Calu3 (cell line): ENCODE results near the gene PRR14. TPM values are rescaled to one million over a fixed set of nuclear protein-coding genes. Genes with fewer than 3 reads are reported as not detected.
A peak's percentile ranks its signal among the peaks of the same experiment; 100 is the strongest.
"Not testable (repeated sequence)": the region's sequence is repeated elsewhere in the genome, so short reads cannot be mapped to it uniquely, and the experiment has no call there.

Source experiments
- BruUV-seq: library from RNA; stranded (reverse); fragments of 400-500 nt; replicated peaks from 2 replicates; lab custom pipeline; 2021; lab: Mats Ljungman, UMichigan
- CTCF ChIA-PET: fragments of 300-600 bp; sonication (Branson Sonifier 250); formaldehyde crosslinking; loops from one replicate; lab custom pipeline; 2022; ENCODE audit warnings: antibody characterized with exemption; lab: Charles Lee
- DNase-seq: peaks from one replicate; pipeline ENCODE4 v3.0.0; 2022
- H3K27ac Mint-ChIP-seq: one replicate; pipeline ENCODE4 v1.8.0; 2022; ENCODE audit warnings: mixed read lengths; ENCODE audit not compliant: unreplicated experiment
- H3K27me3 Mint-ChIP-seq: one replicate; pipeline ENCODE4 v1.8.0; 2022; ENCODE audit warnings: mixed read lengths; ENCODE audit not compliant: unreplicated experiment
- H3K36me3 Mint-ChIP-seq: one replicate; pipeline ENCODE4 v1.8.0; 2022; ENCODE audit warnings: mild to moderate bottlenecking, moderate library complexity, mixed read lengths; ENCODE audit not compliant: insufficient read depth, unreplicated experiment
- H3K4me1 Mint-ChIP-seq: one replicate; pipeline ENCODE4 v1.8.0; 2022; ENCODE audit warnings: mild to moderate bottlenecking, low read depth, mixed read lengths; ENCODE audit not compliant: unreplicated experiment
- H3K4me3 Mint-ChIP-seq: one replicate; pipeline ENCODE4 v1.8.0; 2022; ENCODE audit warnings: mild to moderate bottlenecking, low read depth, moderate library complexity, mixed read lengths; ENCODE audit not compliant: unreplicated experiment
- H3K9me3 Mint-ChIP-seq: one replicate; pipeline ENCODE4 v1.8.0; 2022; ENCODE audit warnings: low read depth, mixed read lengths; ENCODE audit not compliant: unreplicated experiment
- intact Hi-C: fragments of 100-400 bp; cut with micrococcal nuclease; formaldehyde crosslinking; loops from one replicate; pipeline ENCODE4 v1.10.0; 2022; ENCODE audit not compliant: unreplicated experiment
- total RNA-seq: library from RNA; stranded (reverse); gene quantifications from 2 replicates; pipeline ENCODE4 v1.2.3, GENCODE V29; 2022
- TF ChIP-seq, protein P1 (sequence below): fragments of 200-600 bp; IDR thresholded peaks from one replicate; pipeline ENCODE4 v1.8.0; 2022; ENCODE audit warnings: antibody characterized with exemption; ENCODE audit not compliant: unreplicated experiment

The PRR14 gene
- total RNA-seq, 1 experiment from 2014 or later = 47.4 TPM

DNA sequence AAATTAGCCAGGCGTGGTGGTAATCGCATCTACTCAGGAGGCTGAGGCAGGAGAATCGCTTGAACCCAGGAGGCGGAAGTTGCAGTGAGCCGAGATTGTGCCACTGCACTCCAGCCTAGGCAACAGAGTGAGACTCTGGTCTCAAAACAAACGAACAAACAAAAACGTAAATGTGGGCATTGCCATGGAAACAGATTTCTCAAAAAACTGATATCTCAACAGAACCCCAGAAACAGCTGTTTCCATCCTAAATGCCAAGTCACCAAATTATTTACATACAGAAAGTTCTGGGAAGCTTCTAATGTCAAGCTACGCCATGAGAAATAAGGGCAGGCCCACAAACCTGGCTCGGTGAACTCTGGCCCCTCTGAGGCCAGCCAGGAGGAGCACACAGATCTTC is 24.5 kb upstream of the PRR14 start:
- no peak for DNase-seq
- H3K27ac Mint-ChIP-seq = no peak overlapping the region
- no peaks in the 10 kb centered on the region for H3K9me3 Mint-ChIP-seq
- H3K27me3 Mint-ChIP-seq = peaks cover 32% of the 10 kb centered on the region
- TF ChIP-seq, protein P1, sequence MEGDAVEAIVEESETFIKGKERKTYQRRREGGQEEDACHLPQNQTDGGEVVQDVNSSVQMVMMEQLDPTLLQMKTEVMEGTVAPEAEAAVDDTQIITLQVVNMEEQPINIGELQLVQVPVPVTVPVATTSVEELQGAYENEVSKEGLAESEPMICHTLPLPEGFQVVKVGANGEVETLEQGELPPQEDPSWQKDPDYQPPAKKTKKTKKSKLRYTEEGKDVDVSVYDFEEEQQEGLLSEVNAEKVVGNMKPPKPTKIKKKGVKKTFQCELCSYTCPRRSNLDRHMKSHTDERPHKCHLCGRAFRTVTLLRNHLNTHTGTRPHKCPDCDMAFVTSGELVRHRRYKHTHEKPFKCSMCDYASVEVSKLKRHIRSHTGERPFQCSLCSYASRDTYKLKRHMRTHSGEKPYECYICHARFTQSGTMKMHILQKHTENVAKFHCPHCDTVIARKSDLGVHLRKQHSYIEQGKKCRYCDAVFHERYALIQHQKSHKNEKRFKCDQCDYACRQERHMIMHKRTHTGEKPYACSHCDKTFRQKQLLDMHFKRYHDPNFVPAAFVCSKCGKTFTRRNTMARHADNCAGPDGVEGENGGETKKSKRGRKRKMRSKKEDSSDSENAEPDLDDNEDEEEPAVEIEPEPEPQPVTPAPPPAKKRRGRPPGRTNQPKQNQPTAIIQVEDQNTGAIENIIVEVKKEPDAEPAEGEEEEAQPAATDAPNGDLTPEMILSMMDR = no peak
- intact Hi-C loops = loop anchor here (5.0 kb wide), 2 partner anchors 54 to 584 kb away; partner anchors contain the start of gene ZNF688
- no peak overlapping the region for H3K4me3 Mint-ChIP-seq
- H3K36me3 Mint-ChIP-seq = no peaks in the 10 kb centered on the region
- BruUV-seq = no TSS peak
- CTCF ChIA-PET = no interaction called here
- H3K4me1 Mint-ChIP-seq = peaks cover 14% of the 10 kb centered on the region

GRCh38 chr16:30628628-30629540 is 21.9 kb upstream of the PRR14 start:
- peak; percentile 93 for DNase-seq
- H3K9me3 Mint-ChIP-seq = no peaks in the 10 kb centered on the region
- intact Hi-C loops = loop anchor here (1.0 to 5.0 kb wide), 3 partner anchors 57 to 587 kb away; partner anchors contain the start of genes DCTPP1 and ZNF688

GRCh38 chr16:30632454-30632853 is 18.3 kb upstream of the PRR14 start:
- H3K9me3 Mint-ChIP-seq, BruUV-seq, H3K4me3 Mint-ChIP-seq, H3K27me3 Mint-ChIP-seq, intact Hi-C loops, DNase-seq, H3K27ac Mint-ChIP-seq: not testable (repeated sequence)
- Mint-ChIP-seq H3K4me1 (peaks cover 22% of the 10 kb centered on the region), H3K36me3 (peaks cover 19% of the 10 kb centered on the region)
- CTCF ChIA-PET = interaction anchor here (0.6 kb wide), 2 partner anchors 19 to 86 kb away, joined by 3 to 5 read pairs; no protein-coding TSS in a partner anchor

More at GRCh38 chr16:30628628-30629540, 21.9 kb upstream of the PRR14 start:
- TF ChIP-seq, protein P1 = peak; percentile 93
- CTCF ChIA-PET = interaction anchor here (0.6 to 1.4 kb wide), 7 partner anchors 18 to 233 kb away, joined by 3 to 11 read pairs (median 4); partner anchors contain the start of genes DCTPP1 and PRR14
- peaks cover 6% of the 10 kb centered on the region for H3K27me3 Mint-ChIP-seq
- BruUV-seq = no TSS peak
- H3K4me3 Mint-ChIP-seq = no peak overlapping the region
- peaks cover 2% of the 10 kb centered on the region for H3K36me3 Mint-ChIP-seq
- no peak overlapping the region for H3K27ac Mint-ChIP-seq
- H3K4me1 Mint-ChIP-seq = peaks cover 14% of the 10 kb centered on the region

GRCh38 chr16:30633526-30633925 is 17.2 kb upstream of the PRR14 start:
- intact Hi-C loops = no loop called here
- TF ChIP-seq, protein P1 = no peak
- Mint-ChIP-seq H3K9me3 (no peaks in the 10 kb centered on the region), H3K27me3 (no peaks in the 10 kb centered on the region), H3K4me3 (peak overlapping the region; percentile 82), H3K36me3 (peaks cover 19% of the 10 kb centered on the region), H3K27ac (peak overlapping the region; percentile 92), H3K4me1 (peaks cover 20% of the 10 kb centered on the region)
- TSS peak; percentile 92 for BruUV-seq
- no peak for DNase-seq
- CTCF ChIA-PET = interaction anchor here (0.6 to 1.3 kb wide), 8 partner anchors 8 to 738 kb away, joined by 3 to 7 read pairs (median 5); partner anchors contain the start of genes DCTPP1, FBRS and ZNF689
